Dedifferentiated amniotic fluid mesenchymal stem cell (primary cell): ENCODE results near the gene SYNPO2.
"Not testable (repeated sequence)": the region's sequence is repeated elsewhere in the genome, so short reads cannot be mapped to it uniquely, and the experiment has no call there.

Experiments
- DNase-seq: peaks from one replicate; pipeline ENCODE4 v3.0.0-alpha.2; 2016; ENCODE audit errors: extremely low spot score

SYNPO2 gene

DNA sequence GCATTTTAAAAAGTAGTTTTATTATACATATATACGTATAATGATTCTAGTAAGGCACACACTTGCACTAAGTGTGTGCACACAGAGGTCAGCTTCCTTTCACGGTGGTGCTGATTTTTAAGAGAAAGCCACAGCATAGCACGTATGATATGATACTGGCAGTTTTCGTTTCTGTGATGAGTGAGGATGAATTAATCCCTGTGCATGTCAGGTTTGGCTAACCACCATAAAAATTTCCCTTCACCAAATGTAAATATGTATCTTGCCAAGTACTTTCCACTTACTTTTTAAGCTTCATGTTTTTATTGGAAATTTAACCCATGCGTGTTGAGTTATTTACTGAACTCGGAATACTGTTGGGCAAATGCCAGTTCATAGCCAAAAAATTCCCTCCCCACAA lies 84.6 kb downstream of the SYNPO2 start:
- no peak for DNase-seq

DNA sequence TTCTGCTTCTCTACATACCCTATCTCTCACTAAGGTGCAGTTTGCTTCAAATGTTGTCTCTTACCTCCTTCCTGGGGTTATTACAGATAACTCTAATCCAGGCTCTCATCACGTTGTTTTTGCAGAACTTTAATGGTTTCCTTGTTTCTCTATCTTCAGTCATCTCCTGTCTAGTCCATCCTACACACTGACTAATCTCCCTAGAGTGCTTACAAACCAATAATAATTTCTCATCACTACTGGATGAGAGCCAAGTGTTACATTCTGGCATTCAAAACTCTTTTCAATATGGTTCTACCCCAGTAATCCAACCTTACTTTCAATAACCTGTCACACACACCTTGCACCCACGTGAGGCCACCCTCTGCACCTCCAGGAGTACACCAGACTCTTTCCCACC lies 86.1 kb downstream of the SYNPO2 start:
- no peak for DNase-seq

DNA sequence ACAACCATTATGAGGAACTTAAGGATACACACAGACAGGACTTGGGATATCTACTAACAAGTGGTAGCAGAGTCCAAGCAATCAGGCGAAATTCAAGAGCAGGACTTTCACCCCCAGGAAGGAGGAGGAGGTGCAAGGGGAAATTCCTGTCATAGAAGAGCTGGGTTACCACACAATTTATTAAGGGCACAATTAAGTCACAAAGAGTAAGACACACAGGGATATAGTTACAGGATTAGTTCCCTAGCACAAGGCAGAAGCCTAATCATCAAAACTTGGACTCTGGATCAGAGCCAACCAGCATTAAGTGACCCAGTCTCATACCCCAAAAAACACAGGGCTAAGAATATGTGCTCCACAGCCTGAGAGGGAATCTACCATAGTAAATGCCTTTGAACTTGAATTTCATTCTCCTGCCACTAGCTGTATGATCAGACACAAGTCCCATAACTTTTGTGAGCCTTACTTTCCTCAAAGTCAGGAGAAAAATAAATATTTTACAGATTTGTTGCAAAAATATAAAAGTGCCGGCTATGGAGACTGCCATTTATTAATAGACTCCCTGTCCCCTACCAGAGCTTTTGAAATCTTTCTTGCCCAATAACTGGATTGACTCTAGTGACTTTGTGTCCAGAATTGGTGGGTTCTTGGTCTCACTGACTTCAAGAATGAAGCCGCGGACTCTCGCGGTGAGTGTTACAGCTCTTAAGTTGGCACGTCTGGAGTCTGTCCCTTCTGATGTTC lies 87.0 kb downstream of the SYNPO2 start:
- DNase-seq, result no peak

DNA sequence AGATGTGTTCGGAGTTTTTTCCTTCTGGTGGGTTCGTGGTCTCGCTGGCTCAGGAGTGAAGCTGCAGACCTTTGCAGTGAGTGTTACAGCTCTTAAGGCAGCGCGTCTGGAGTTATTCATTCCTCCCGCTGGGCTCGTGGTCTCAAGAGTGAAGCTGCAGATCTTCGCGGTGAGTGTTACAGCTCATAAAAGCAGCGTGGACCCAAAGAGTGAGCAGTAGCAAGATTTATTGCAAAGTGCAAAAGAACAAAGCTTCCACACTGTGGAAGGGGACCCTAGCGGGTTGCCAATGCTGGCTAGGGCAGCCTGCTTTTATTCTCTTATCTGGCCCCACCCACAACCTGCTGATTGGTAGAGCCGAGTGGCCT lies 87.5 kb downstream of the SYNPO2 start:
- not testable (repeated sequence) for DNase-seq

DNA sequence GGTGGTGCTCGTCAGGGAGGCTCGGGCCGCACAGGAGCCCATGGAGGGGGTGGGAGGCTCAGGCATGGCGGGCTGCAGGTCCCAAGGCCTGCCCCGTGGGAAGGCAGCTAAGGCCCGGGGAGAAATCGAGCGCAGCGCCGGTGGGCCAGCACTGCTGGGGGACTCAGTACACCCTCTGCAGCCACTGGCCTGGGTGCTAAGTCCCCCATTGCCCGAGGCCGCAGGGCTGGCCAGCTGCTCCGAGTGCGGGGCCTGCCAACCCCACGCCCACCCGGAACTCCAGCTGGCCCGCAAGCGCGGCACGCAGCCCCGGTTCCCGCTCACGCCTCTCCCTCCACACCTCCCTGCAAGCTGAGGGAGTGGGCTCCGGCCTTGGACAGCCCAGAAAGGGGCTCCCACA lies 88.4 kb downstream of the SYNPO2 start:
- not testable (repeated sequence) for DNase-seq

DNA sequence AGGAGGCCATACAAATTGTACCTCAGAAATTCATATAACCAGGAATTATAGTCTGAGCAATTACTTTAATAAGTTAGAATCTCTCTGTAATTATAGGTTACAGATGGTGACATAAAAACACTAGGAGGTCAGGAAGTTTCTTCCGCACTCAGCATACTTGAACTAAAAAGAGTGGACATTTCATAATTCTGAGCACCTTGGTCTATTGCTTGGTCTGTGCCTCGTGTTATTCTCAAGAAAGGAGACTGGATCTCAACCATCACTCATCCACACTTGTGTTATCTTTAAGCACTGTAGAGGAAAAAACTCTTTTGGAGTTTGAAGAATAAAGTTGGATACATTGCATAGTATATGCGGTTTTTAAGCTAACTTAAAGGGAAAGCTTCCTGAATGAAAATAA lies 91.1 kb downstream of the SYNPO2 start:
- no peak for DNase-seq

DNA sequence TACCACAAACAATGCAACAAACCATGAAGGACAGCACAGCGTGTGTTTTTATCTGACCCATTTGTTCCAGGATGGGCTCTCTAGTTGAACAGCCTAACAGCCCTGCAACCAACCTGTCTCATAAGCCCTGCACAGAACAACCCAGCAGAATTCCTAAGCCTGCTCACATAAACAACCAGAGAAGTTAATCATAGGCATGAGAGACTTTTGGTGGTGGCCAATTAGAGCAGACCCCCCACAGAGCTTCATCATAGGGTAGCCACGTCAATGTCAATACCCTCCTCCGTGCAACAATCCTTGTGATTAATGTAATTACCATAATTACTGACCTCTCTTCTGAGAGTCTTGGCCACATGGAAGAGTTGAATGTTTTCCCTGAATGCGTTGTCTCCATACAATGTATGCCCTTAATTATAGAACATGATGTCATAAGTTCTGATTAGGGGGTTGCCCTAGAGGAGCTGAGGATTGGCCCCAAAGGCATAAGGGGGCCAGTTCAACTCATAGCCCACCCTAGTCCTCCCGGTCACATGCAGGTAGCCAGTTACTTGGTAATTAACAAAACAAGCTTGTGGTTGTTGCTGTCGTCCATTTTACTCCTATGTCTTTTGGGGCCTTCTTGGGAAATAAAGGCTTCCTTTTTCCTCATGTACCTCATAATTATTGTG lies 92.7 kb downstream of the SYNPO2 start:
- no peak for DNase-seq

DNA sequence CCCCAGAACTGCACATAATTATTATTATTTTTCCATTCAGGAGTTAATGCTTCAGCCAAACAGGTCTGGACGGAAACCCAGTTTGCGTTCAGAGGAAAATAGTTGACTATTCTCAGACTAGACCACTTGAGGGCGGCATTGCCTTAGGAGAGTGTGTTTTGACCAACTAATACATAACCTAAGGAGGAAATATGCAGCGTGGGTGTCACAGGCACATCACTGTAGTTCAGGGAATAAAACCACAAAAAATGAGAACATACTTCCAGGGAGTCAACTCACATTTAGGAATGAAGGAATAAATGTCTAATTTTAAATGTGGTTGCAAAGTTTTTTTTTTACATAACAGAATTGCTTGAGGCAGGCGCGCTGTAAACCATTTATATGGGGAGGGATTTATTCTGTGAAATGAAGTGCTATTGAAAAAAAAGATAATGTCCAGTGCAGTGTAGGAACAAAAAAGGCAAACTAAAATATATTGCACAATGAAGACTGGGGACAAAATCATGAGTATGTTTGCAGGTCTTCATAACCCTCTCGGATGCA lies 93.3 kb downstream of the SYNPO2 start:
- DNase-seq, result peak; percentile 98

DNA sequence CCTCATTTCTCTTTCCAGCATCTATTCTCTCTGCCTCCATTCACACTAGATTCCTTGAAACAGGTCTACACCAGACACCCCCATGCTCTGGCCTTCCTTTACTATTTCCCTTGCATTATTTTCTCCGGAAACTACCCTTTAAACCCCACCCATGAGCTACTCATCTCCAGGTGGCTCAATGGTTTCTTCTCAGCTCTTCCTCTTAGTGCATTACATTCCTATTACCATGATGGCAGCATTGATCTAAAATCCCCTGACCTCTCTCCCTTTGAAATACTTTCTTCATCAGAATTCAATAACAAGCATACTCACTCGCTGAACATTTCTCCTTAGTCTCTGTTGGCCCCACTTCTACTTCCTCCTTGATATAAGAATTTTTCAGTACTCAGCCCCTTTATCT lies 94.6 kb downstream of the SYNPO2 start:
- DNase-seq, result no peak

DNA sequence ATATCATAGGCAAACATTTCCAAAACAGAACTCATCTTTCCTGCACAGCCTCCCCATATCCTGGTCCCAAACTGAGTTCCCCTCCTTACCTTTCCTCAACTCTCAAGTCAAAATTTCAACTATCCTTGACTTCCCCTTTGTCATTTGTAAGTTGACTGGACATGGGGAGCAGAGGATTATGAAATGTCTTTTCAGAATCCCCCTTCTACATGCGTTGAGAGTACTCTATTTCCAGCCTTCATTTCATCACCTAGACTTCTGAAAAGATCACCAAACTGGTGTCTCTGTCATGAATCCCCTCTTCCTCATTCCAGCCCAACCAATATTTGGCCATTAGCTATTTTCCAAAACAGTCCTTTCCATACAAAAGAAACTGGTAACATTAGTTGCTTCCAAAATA lies 95.2 kb downstream of the SYNPO2 start:
- DNase-seq, result no peak

DNA sequence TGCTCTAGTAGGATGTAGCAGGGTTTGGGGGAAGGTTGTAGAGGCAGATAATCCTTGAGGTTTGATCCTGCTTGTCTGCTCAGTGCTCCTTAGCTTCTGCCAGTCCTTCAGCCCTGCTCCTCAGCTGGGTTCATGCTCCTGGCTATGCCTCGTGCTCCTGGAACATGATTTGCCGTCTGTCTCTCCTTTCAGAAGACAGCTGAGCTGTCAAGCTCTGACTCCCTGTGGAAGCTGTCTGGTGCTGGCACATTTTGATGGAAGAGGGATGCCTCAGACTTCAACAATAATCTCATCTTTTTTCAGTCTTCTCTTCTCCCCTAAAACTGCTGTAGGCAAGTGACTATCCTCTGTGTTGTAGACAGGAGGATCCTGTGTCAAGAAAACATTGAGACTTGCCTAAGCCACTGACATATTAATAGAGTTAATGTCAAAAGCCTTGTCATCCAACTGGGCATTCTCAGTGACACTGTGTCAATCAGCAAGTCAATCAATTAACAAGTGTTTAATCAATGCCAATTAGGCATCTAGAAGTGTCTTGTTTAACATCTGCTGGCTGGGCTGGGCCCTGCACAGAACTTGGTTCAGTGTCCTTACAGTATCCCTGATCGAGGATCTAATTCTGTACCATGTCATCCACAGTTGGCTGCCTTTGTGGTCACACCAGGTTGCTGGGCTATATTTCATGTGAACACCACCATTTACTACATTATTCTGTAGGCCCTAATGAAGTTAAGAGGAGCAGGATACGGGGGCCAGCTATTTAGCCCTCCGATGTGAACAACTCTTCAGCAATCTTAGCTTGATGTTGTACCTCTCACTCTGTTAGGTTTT lies 96.7 kb downstream of the SYNPO2 start:
- no peak for DNase-seq

DNA sequence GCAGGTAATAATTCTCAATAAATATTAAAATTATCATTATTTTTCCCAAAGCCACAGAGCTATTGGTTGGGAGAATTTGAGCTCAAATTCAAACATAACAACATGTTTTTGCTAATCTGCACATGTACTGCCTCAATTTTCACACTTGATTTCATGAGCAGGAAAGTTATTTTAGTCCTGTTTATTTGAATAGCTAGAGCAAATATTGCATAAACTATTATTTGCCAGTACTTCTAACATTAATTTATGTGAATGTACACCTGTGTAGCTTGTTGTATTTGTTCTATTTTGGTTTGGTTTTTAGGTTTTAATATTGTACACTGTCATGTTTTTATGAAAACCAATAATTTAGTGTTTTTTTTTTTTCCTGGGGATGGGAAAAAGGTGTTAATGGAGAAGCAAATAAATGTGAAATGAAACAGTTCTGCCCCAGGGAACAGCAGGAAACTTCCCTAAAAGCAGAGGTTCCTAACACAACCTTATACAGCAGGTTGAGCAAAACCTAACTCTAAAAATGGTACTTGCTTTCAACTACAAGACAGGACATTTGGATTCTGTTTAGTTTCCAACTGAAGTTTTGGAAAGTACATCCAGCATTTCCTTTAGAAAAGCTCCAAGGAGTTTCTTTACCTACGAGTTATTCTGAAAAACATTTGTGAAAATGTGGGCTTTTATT lies 99.4 kb downstream of the SYNPO2 start:
- no peak for DNase-seq

DNA sequence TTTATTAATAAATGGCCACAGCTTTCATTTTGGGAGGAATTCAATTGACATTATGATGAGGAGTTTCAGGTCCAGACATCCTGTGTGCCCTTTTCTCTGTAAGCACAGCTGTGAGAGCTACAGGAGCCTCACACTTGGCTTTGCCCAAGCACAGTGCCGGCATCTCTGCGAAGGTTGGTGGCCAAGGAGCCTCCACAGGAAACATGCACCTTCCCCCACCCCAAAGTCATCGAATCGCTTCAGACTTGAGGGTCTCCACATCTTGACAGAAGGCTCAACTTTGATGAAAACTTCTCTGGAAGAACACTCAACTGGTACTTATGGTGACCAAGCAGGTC lies 100.0 kb downstream of the SYNPO2 start:
- no peak for DNase-seq

DNA sequence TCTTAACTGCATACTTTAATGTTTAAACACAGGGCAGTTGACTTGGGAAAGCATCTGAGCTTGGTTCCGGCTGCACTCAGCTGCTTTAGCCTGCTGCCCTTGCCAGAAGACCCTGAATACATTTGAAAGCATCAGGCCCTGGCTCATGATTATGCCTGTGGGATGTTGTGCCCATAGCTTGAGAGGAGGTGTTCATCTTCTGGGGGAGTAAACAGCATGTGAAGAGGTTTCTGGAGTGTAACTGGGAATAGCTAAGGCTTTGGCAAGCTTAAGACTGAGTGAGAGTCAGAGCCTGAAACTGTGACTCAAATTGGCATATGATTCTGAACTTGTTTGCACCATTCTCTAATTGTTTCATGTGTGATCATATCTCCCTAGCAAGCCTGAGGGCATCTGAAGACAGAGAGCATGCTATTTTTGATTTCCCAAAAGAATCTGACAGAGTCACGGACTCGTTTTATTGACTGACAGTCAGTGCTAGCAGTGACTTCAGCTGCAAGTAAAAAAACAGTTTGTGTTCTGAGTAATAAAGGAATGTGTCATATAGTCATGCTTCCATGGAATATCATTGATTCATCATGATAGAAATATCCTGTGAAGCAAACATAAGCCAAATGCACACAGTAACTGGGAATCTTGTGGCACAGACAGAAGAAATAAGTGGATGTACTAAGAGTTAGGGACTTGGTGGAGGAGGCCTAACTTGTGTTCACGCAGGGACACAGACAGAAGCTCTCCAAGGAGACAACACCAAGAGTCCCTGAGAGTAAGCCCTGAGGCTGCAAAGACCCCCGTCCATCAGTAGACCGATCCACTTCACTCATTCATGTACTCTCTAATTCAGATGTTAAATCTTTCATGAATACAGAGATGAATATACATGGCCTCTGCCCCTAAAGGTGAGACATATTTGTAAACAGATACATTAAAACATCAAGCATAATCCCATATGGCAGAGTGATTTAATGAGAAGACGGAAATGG lies 100.7 kb downstream of the SYNPO2 start:
- DNase-seq, result peak; percentile 86

DNA sequence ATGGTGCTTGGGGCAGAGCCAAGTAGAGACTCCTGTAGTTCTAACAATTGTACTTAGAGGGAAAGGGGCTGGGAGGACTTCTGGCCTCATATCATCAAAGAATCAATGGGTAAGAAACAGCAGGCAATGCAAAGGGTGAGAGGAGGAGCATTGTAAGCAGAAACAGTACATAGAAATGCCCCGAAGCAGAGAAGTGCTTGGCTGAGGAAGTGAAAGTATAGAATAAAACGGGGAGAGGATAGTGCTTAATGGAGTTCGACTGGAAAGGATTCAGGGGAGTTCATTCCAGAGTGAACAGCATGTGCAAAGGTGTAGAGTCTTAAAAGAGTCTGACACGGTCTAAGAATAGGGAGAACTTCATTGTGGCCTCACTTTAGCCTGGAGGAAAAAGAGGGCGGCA lies 103.0 kb downstream of the SYNPO2 start:
- DNase-seq, result no peak

DNA sequence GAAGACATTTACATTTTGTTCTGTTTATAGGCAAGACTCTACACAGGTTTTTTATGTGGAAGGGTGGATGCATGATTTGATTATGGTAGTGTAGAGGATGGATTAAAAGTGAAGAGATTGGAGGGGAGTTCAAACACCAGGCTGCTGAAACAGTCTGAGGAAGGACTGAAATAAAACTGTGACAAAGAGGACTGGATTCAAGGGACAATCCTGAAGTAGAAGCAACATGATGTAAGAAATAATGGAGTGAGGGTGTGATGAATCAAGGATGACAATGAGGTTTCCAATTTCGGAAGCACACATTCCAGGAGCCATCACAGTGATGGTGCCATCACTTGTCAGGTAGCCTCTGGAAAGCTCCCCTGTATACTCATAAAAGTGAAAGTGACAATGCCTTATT lies 103.5 kb downstream of the SYNPO2 start:
- no peak for DNase-seq

DNA sequence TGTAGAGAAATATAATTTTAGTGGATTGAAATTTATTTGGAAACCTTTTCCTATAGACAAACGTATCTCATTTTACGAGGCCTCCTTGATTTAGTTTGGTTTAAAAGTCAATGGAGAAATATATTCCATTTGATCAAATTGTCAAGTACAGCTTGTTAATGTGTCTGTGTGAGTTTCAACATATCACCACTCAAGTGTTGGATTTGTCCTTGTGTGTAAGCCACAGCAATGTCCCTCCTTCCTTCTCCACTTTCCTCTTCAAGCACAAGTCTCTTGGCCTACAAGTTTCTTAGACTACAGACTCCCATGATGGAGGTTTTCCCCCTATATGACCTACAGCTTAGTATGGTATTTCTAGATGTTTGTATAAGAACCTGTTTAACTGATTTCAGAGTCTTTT lies 104.7 kb downstream of the SYNPO2 start:
- no peak for DNase-seq

DNA sequence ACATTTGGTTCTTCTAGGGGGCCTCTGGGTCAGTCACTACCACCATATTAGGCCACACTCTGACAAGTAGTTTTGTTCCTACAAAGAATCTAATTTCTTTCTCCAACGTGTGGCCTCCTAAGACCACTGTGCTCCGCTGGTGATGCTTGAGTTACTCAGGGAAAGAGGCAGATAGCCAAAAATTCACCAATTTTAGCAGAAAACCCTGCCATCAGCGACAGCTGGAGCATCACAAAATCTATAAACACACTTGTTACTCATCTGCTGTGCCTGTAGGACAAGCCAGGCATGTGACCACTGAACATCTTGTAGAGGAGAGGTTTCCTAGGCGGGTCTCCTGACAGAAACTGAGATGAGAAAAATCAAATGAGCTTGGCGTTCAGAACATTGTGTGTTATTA lies 105.4 kb downstream of the SYNPO2 start:
- DNase-seq, result no peak

DNA sequence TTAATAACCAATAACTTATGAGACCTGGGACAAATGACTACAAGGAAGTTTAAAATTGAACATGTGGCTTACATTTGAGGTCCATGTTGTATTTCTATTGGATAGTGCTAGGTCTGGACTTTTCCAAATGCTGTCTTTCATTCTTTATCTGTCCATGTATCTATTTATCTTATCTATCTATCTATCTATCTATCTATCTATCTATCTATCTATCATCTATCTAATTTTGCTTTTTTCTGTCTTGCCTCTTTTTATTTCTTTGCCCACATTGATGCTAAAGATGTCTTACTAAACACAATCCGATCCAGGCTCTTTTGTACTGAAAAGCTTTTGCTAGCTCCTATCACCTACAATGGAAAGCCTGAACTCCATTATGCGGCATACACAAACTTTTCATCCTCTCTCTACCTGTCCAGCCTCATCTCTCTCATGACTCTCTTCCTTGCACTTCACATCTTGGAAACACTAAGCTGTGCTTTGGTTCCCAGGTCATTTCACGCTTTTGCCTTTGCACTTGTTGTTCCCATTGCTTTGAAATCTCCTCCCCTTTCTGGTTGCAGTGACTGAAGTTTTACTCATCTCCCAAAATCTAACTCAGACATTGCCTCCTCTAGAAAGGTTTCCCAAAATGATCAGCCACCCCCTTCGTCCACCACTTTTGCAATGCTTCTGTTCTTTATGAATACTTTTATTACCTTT lies 107.2 kb downstream of the SYNPO2 start:
- no peak for DNase-seq

DNA sequence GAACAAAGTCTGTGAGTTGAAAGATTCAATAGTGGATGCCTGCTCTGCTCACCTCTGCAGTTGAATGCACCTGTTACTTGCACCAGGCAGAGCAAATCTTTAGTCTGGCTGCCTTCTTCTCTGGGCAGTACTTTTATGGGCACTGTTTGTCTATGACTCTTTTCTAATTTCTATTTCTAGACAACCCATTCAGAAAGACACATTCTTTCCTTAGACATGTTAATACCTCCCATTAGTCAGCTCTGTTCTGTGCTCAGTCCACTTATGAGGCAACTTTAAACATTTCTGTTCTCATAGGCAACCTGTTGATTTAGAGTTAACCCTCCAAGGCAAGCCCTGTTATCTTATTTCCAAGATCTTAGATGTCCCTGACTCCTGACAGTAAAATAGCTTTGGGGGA lies 108.9 kb downstream of the SYNPO2 start:
- peak; percentile 46 for DNase-seq
